Breast epithelium (tissue), 4 donors: ENCODE measurements around the gene NOS1AP. TPM values are rescaled to one million over a fixed set of nuclear protein-coding genes. Genes with fewer than 3 reads are reported as not detected.

Source experiments
- DNase-seq, 2 donors: peaks; one replicate each; pipeline ENCODE4 v3.0.0-alpha.2; 2019; ENCODE audit warnings: low spot score in 2 of 2
- H3K27ac ChIP-seq, 2 donors: fragments of 200-600 bp; sonication (generic) in 1 of 2; one replicate each; pipeline ENCODE4 v1.5.1; 2016 to 2019; ENCODE audit warnings: mild to moderate bottlenecking in 1 of 2
- H3K27me3 ChIP-seq, 2 donors: fragments of 200-600 bp; sonication (generic) in 1 of 2; one replicate each; pipeline versions ENCODE4 v1.5.1 to v1.6.0; 2017 to 2019; ENCODE audit warnings: control low read depth in 1 of 2, mild to moderate bottlenecking in 1 of 2
- H3K36me3 ChIP-seq: fragments of 200-600 bp; one replicate; pipeline ENCODE4 v1.5.1; 2019
- H3K4me1 ChIP-seq, 2 donors: fragments of 200-600 bp; sonication (generic); one replicate each; pipeline ENCODE4 v1.5.1; 2016 to 2019; ENCODE audit warnings: control low read depth in 1 of 2
- H3K4me3 ChIP-seq, 3 donors: fragments of 200-600 bp; sonication (generic); 1 replicate in 2 of 3; 2 replicates in 1 of 3; pipeline ENCODE4 v1.5.1; 2016 to 2019; ENCODE audit warnings: mild to moderate bottlenecking in 3 of 3, moderate library complexity in 2 of 3
- H3K9me3 ChIP-seq, 2 donors: fragments of 200-600 bp; sonication (generic) in 1 of 2; one replicate each; pipeline ENCODE4 v1.5.1; 2016 to 2019; ENCODE audit warnings: control low read depth in 1 of 2
- POLR2A ChIP-seq: fragments of 450-650 bp; IDR thresholded peaks from one replicate; pipeline ENCODE4 v1.6.1; 2016; ENCODE audit warnings: antibody characterized with exemption, mild to moderate bottlenecking, moderate library complexity
- POLR2AphosphoS5 ChIP-seq, 3 donors: sonication (generic); formaldehyde crosslinking; IDR thresholded peaks; one replicate each; pipeline ENCODE4 v1.6.1; 2017; ENCODE audit warnings: antibody characterized with exemption in 3 of 3
- intact Hi-C: fragments of 100-400 bp; cut with DNase I; formaldehyde crosslinking; loops from one replicate; pipeline ENCODE4 v1.15.1; 2023; ENCODE audit warnings: low total_unique reads
- total RNA-seq, 3 donors: library from RNA; depleted of rRNA; stranded (reverse); fragments of >200 nt; gene quantifications; one replicate each; pipeline ENCODE4 v1.1.0, GENCODE V29; 2016
- TF ChIP-seq, protein P1 (sequence below), 3 donors: fragments of 450-650 bp; IDR thresholded peaks; one replicate each; pipeline ENCODE4 v1.5.1; 2016 to 2017; ENCODE audit warnings: antibody characterized with exemption in 3 of 3, mild to moderate bottlenecking in 3 of 3, moderate library complexity in 3 of 3

The NOS1AP gene
- total RNA-seq, 3 donors from 2014 or later = 2.2 to 17.6 (median 11.8) TPM

DNA sequence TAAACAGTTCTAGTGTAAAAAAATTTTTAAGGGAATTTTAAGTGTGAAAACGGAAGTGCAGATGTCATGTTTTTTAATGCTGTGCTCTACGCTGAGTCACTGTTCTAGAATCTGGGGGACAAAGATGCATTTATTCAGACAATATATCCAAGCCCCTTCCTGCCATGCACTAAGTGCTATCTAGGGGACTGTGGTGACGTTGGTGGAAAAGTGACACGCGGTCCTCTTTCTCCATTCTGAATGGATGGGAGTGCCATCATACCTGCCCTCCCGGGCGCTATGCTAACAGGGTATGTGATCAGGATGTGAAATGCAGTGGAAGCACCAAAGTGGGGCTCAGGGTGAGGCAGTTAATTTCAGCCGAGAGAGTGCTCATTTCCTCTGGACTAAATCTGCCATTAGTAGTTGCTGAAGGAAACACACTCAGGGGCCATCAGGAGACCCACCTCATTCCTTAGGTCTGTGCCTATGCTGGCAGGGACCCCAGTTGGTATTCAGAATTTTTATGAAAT, 318.6 kb downstream of the NOS1AP start:
- TF ChIP-seq POLR2A (no peak), POLR2AphosphoS5 (IDR thresholded peaks at IDR 0.05) (no peak)
- TF ChIP-seq, protein P1, sequence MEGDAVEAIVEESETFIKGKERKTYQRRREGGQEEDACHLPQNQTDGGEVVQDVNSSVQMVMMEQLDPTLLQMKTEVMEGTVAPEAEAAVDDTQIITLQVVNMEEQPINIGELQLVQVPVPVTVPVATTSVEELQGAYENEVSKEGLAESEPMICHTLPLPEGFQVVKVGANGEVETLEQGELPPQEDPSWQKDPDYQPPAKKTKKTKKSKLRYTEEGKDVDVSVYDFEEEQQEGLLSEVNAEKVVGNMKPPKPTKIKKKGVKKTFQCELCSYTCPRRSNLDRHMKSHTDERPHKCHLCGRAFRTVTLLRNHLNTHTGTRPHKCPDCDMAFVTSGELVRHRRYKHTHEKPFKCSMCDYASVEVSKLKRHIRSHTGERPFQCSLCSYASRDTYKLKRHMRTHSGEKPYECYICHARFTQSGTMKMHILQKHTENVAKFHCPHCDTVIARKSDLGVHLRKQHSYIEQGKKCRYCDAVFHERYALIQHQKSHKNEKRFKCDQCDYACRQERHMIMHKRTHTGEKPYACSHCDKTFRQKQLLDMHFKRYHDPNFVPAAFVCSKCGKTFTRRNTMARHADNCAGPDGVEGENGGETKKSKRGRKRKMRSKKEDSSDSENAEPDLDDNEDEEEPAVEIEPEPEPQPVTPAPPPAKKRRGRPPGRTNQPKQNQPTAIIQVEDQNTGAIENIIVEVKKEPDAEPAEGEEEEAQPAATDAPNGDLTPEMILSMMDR (IDR thresholded peaks at IDR 0.05) = no peak
- H3K4me1 ChIP-seq = no peaks in the 10 kb centered on the region
- no peaks in the 10 kb centered on the region for H3K27me3 ChIP-seq
- intact Hi-C loops = no loop called here
- no peak overlapping the region for H3K27ac ChIP-seq
- DNase-seq = no peak
- H3K9me3 ChIP-seq = no peaks in the 10 kb centered on the region
- no peaks in the 10 kb centered on the region for H3K36me3 ChIP-seq
- no peak overlapping the region for H3K4me3 ChIP-seq

DNA sequence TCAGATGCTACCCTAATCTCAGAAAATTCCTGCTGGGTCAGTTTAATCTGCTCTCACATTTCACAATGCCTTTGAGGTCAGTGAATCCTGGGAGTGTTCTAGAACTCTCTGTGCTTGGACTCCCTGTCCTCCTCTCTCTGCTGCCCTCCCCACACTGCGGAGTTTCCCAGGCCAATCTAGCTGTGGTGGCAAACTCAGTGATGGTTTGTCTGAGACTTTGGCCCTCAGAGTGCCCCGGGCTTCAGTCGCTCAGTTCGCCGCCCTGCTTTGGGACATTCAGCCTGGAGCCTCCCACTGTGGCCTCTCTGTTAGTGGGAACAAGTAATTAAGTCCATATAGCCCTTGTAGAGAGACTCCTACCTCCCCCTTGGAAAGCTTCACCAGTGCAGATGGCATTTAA, 319.1 kb downstream of the NOS1AP start:
- no peak for TF ChIP-seq POLR2A
- TF ChIP-seq, protein P1 (IDR thresholded peaks at IDR 0.05) = no peak
- no peak for TF ChIP-seq POLR2AphosphoS5 (IDR thresholded peaks at IDR 0.05)
- intact Hi-C loops = no loop called here
- H3K27ac ChIP-seq = no peak overlapping the region

DNA sequence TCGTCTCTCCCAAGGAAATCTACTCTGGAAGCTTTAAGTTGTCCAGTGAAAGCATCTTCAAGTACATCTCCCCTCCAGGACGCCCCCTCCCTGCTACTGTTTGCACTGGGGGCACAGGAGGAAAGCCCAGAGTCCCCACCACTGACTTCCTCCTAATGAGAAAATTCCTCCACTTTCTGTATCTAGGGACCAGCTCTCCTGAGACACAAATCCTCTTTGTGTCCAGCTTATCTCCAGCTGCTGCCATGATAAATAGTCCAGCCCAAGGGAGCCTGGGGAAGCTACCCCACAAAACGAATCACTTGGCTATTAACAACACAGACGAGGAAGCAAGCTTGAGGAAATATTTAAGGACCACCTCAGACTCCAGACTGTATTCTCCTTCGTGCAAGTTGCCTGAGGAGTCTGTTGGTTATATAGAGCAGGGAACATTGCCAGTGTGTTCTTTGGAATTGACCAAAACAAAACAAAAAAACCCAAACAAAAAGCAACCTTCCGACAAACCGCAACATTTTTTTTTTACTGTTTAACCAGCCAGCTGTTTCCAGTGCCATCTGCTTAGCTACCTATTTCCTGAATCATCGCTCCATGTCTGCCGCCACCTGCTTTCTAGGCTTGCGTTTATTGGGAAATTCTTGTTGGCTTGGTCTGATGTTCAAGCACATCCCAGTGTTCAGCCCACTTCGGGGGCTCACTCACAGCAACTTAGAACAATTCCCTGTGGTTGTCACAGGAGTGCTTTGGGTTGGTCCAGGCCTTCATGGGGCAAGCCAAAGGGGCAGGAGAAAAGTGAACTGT, 319.7 kb downstream of the NOS1AP start:
- H3K4me1 ChIP-seq = no peaks in the 10 kb centered on the region
- H3K27me3 ChIP-seq = no peaks in the 10 kb centered on the region
- H3K4me3 ChIP-seq = no peak overlapping the region
- no peaks in the 10 kb centered on the region for H3K36me3 ChIP-seq
- intact Hi-C loops = no loop called here
- no peak overlapping the region for H3K27ac ChIP-seq
- no peaks in the 10 kb centered on the region for H3K9me3 ChIP-seq
- no peak for TF ChIP-seq POLR2AphosphoS5 (IDR thresholded peaks at IDR 0.05)
- TF ChIP-seq, protein P1 (IDR thresholded peaks at IDR 0.05) = no peak
- DNase-seq = no peak

More for the DNA sequence above, 319.1 kb downstream of the NOS1AP start:
- no peak for DNase-seq
- no peaks in the 10 kb centered on the region for H3K4me1 ChIP-seq
- H3K9me3 ChIP-seq = no peaks in the 10 kb centered on the region
- no peaks in the 10 kb centered on the region for H3K27me3 ChIP-seq
- no peaks in the 10 kb centered on the region for H3K36me3 ChIP-seq
- H3K4me3 ChIP-seq = no peak overlapping the region

DNA sequence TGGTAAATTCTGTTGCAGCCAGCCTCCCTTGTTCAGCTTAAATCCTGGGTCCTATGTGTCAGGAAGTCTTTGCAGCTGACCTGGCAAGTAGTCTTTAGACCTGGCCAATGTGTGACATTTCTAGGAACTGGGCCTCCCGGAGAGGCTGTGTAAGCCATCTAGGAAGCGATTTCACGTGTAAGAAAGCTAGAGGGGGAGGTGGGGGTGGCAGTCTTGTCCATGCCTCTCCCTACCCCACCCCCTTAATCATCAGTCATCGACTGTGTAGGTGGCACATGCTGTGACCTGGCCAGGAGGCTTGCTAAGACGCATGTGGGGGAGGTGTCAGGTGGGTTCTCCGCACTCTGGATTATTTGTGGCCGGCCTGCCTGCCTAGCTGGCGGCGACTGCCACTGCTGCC, 320.5 kb downstream of the NOS1AP start:
- Histone ChIP-seq H3K4me1 (no peaks in the 10 kb centered on the region), H3K27me3 (no peaks in the 10 kb centered on the region), H3K27ac (no peak overlapping the region), H3K4me3 (no peak overlapping the region), H3K9me3 (no peaks in the 10 kb centered on the region), H3K36me3 (no peaks in the 10 kb centered on the region)
- intact Hi-C loops = no loop called here
- TF ChIP-seq POLR2A (no peak), POLR2AphosphoS5 (IDR thresholded peaks at IDR 0.05) (no peak)
- TF ChIP-seq, protein P1 (IDR thresholded peaks at IDR 0.05) = no peak
- DNase-seq = no peak

DNA sequence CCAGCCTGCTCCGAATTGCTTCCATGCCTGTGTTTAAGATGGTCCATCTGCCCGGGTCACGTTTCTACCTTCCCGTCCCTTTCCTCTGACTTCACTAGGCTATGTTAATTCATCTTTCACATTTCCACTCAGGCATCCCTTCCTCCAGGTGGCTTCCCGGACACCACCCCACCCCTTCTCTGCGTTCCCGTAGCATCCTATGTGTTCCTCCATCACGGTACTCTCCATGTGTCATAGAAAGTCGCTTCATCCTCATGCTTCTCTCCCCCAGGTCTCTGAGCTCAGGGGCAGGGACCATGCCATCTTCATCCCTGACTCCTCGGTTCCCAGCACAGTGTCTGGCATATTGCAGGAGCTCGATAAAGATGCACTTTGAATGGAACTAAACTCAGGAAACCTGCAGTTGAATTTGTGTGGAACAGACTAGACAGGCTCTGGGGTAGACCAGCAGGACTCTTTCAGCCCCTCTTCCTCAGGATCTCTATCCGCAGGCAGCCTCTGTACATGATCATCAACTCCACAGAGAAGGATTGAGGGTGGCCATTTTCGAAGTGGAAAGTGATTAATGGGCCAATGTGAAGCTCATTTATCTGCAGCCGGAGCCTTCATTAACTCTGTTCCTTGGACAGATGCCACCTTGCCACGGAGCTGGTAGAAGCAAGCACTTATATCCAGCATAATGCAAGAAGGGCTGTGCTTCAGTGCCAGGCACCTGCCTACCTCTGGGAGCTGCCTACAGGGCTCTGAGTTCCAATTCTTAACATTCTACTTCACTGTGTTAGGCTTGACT, 321.1 kb downstream of the NOS1AP start:
- H3K27me3 ChIP-seq = no peaks in the 10 kb centered on the region
- H3K27ac ChIP-seq = no peak overlapping the region
- no peak for DNase-seq
- H3K4me3 ChIP-seq = no peak overlapping the region
- H3K9me3 ChIP-seq = no peaks in the 10 kb centered on the region
- TF ChIP-seq POLR2A (no peak), POLR2AphosphoS5 (IDR thresholded peaks at IDR 0.05) (no peak)
- TF ChIP-seq, protein P1 (IDR thresholded peaks at IDR 0.05) = no peak
- intact Hi-C loops = no loop called here
- no peaks in the 10 kb centered on the region for H3K4me1 ChIP-seq
- H3K36me3 ChIP-seq = no peaks in the 10 kb centered on the region
